IMR-90 (cell line): ENCODE data around the gene THRB. TPM values are rescaled to one million over a fixed set of nuclear protein-coding genes. Genes with fewer than 3 reads are reported as not detected.

Experiments used
- ATAC-seq: fragments of 200-7000 bp; cut with Tn5 transposase; 2 replicates; pipeline ENCODE4 v1.9.1; 2020; ENCODE audit warnings: low read depth, mild to moderate bottlenecking, moderate library complexity
- BruUV-seq: library from RNA; stranded (reverse); fragments of 400-500 nt; replicated peaks from 2 replicates; lab custom pipeline; 2021; lab: Mats Ljungman, UMichigan
- CTCF ChIA-PET: fragments of 300-600 bp; formaldehyde crosslinking; extraction: SDS; loops from one replicate; lab custom pipeline; 2021; ENCODE audit warnings: antibody characterized with exemption; lab: Yijun Ruan, JAX
- POLR2A ChIA-PET: fragments of 300-600 bp; sonication (Branson Sonifier 250); formaldehyde crosslinking; loops from one replicate; lab custom pipeline; 2022; ENCODE audit warnings: antibody characterized with exemption; ENCODE audit not compliant: unreplicated experiment; lab: Charles Lee
- DNase-seq: peaks from one replicate; pipeline ENCODE4 v3.0.0; 2013
- H2AFZ ChIP-seq: replicated peaks from 2 replicates; pipeline ENCODE3; 2013; ENCODE audit warnings: low read length, mild to moderate bottlenecking; ENCODE audit not compliant: poor library complexity
- H2AK5ac ChIP-seq: 2 replicates; pipeline ENCODE4 v1.6.1; 2013; ENCODE audit warnings: low read depth, low read length, inconsistent platforms
- H2AK9ac ChIP-seq: replicated peaks from 2 replicates; pipeline ENCODE3; 2013; ENCODE audit warnings: mild to moderate bottlenecking, low read depth, low read length, moderate library complexity; ENCODE audit not compliant: poor library complexity
- H2BK120ac ChIP-seq: 2 replicates; pipeline ENCODE4 v1.6.1; 2013; ENCODE audit warnings: low read depth, low read length, inconsistent platforms
- H2BK15ac ChIP-seq: 3 replicates; pipeline ENCODE4 v1.6.1; 2013; ENCODE audit warnings: low read depth, low read length, inconsistent platforms
- H2BK20ac ChIP-seq: 2 replicates; pipeline ENCODE4 v1.6.1; 2013; ENCODE audit warnings: low read depth, mild to moderate bottlenecking, inconsistent platforms, low read length, moderate library complexity
- H2BK5ac ChIP-seq: 2 replicates; pipeline ENCODE4 v1.6.1; 2013; ENCODE audit warnings: mild to moderate bottlenecking, low read depth, low read length, inconsistent platforms; ENCODE audit not compliant: poor library complexity, severe bottlenecking
- H3K14ac ChIP-seq: replicated peaks from 2 replicates; pipeline ENCODE4 v1.6.1; 2013; ENCODE audit warnings: low read depth, low read length, inconsistent platforms
- H3K18ac ChIP-seq: 2 replicates; pipeline ENCODE4 v1.6.1; 2013; ENCODE audit warnings: low read depth, low read length, control low read depth
- H3K23ac ChIP-seq: 2 replicates; pipeline ENCODE4 v1.6.1; 2013; ENCODE audit warnings: low read depth, low read length, inconsistent platforms
- H3K27ac ChIP-seq: 2 replicates; pipeline ENCODE4 v1.5.1; 2013; ENCODE audit warnings: mild to moderate bottlenecking, control low read depth, low read length; ENCODE audit not compliant: insufficient read depth
- H3K27me3 ChIP-seq: 2 replicates; pipeline ENCODE4 v1.6.1; 2013; ENCODE audit warnings: low read length; ENCODE audit not compliant: control insufficient read depth, insufficient read depth
- H3K36me3 ChIP-seq: 2 replicates; pipeline ENCODE4 v1.6.1; 2013; ENCODE audit warnings: low read length, mixed read lengths; ENCODE audit not compliant: control insufficient read depth, insufficient read depth
- H3K4ac ChIP-seq: 2 replicates; pipeline ENCODE4 v1.6.1; 2013; ENCODE audit warnings: low read depth, low read length, inconsistent platforms
- H3K4me1 ChIP-seq: 2 replicates; pipeline ENCODE4 v1.6.1; 2013; ENCODE audit warnings: low read length, mixed read lengths; ENCODE audit not compliant: control insufficient read depth, insufficient read depth
- H3K4me2 ChIP-seq: 2 replicates; pipeline ENCODE4 v1.6.1; 2013; ENCODE audit warnings: low read depth, mild to moderate bottlenecking, control low read depth, low read length, moderate library complexity
- H3K4me3 ChIP-seq: 2 replicates; pipeline ENCODE4 v1.5.1; 2013; ENCODE audit warnings: low read depth, mild to moderate bottlenecking, control low read depth, low read length, moderate library complexity; ENCODE audit not compliant: insufficient read depth
- H3K56ac ChIP-seq: 2 replicates; pipeline ENCODE4 v1.6.1; 2013; ENCODE audit warnings: low read length, inconsistent platforms; ENCODE audit not compliant: insufficient read depth; ENCODE audit errors: extremely low read depth
- H3K79me1 ChIP-seq, 2 experiments: 2 replicates each; pipeline ENCODE4 v1.6.1; 2013; ENCODE audit warnings: low read length in 2 of 2, inconsistent platforms in 1 of 2, low read depth in 1 of 2
- H3K9ac ChIP-seq: 2 replicates; pipeline ENCODE4 v1.6.1; 2013; ENCODE audit warnings: low read depth, low read length, control low read depth
- H3K9me1 ChIP-seq: 2 replicates; pipeline ENCODE4 v1.6.1; 2013; ENCODE audit warnings: low read length, inconsistent platforms; ENCODE audit not compliant: insufficient read depth
- H3K9me3 ChIP-seq: 2 replicates; pipeline ENCODE4 v1.6.1; 2013; ENCODE audit warnings: low read length; ENCODE audit not compliant: control insufficient read depth, insufficient read depth
- H4K20me1 ChIP-seq: 2 replicates; pipeline ENCODE4 v1.6.1; 2013; ENCODE audit warnings: low read length, inconsistent platforms; ENCODE audit not compliant: insufficient read depth
- H4K5ac ChIP-seq: 2 replicates; pipeline ENCODE4 v1.6.1; 2013; ENCODE audit warnings: mild to moderate bottlenecking, low read depth, low read length, control low read depth
- H4K8ac ChIP-seq, 2 experiments: 2 replicates each; pipeline ENCODE4 v1.6.1; 2013; ENCODE audit warnings: low read depth in 2 of 2, low read length in 2 of 2, control low read depth in 1 of 2, inconsistent platforms in 1 of 2
- H4K91ac ChIP-seq: 2 replicates; pipeline ENCODE4 v1.6.1; 2013; ENCODE audit warnings: low read depth, low read length, inconsistent platforms; ENCODE audit not compliant: insufficient read depth
- CHD1 ChIP-seq: IDR thresholded peaks from 2 replicates; pipeline ENCODE4 v1.6.1; 2012; ENCODE audit warnings: low read depth, low read length, improper control_type of control experiment
- MXI1 ChIP-seq: IDR thresholded peaks from 2 replicates; pipeline ENCODE4 v1.6.1; 2012; ENCODE audit warnings: low read depth, mild to moderate bottlenecking, low read length, moderate library complexity, borderline replicate concordance
- NFE2L2 ChIP-seq: fragments of 150-350 bp; IDR thresholded peaks from 2 replicates; pipeline ENCODE4 v1.6.1; 2016; ENCODE audit warnings: low read depth, mild to moderate bottlenecking, low read length
- SMC3 ChIP-seq: fragments of 150-350 bp; IDR thresholded peaks from 2 replicates; pipeline ENCODE4 v1.6.1; 2016; ENCODE audit warnings: low read depth, mild to moderate bottlenecking, antibody characterized with exemption, low read length, moderate library complexity
- USF2 ChIP-seq: fragments of 150-350 bp; IDR thresholded peaks from 2 replicates; pipeline ENCODE4 v1.6.1; 2017; ENCODE audit warnings: mild to moderate bottlenecking, antibody characterized with exemption, low read length, low read depth
- WGBS, 2 experiments: methylation state at CpG; one replicate each; pipeline versions ENCODE4 v1.1.5 to v1.1.7; 2013; ENCODE audit warnings: missing lambda C conversion rate in 2 of 2; ENCODE audit not compliant: insufficient read length in 1 of 2; ENCODE audit errors: extremely low coverage in 2 of 2; 5-methylcytosine and 5-hydroxymethylcytosine counted together
- dilution Hi-C: fragments of 300-500 bp; cut with HindIII; formaldehyde crosslinking; loops from one replicate; pipeline ENCODE4 v1.14.3; 2018; ENCODE audit warnings: low sequenced_read_pairs; ENCODE audit not compliant: unreplicated experiment
- in situ Hi-C: fragments of 300-500 bp; cut with MboI; formaldehyde crosslinking; loops from 3 replicates; pipeline ENCODE4 v1.14.3; 2019; ENCODE audit warnings: low sequenced_read_pairs, inconsistent platforms, mixed read lengths
- intact Hi-C: fragments of 100-400 bp; cut with micrococcal nuclease; formaldehyde crosslinking; loops from 2 replicates; pipeline ENCODE4 v1.10.0; 2022
- polyA plus RNA-seq, 3 experiments: library from polyadenylated mRNA; depleted of rRNA; stranded (reverse); fragments of >200 nt; gene quantifications; 2 replicates each; pipeline ENCODE4 v1.2.3, GENCODE V29; 2012; ENCODE audit warnings: low replicate concordance in 1 of 3
- total RNA-seq: library from RNA; depleted of rRNA; stranded (reverse); fragments of >200 nt; gene quantifications from 2 replicates; pipeline ENCODE4 v1.2.3, GENCODE V29; 2012

Gene THRB
- total and polyA plus RNA-seq, 2 of the 4 experiments (the other 2 are of a cell fraction), result under 0.01 TPM; not detected in 1

- H2AK9ac ChIP-seq, result no peak overlapping the region
- ChIA-PET POLR2A (no interaction called here), CTCF (interaction anchor here (0.8 to 1.0 kb wide), 2 partner anchors 137 to 459 kb away, joined by 3 to 4 read pairs; no protein-coding TSS in a partner anchor)
- no CpG with 5 or more reads among the region's 4 CpGs for WGBS, 2 experiments
- no peak overlapping the region for H3K14ac ChIP-seq
- TF ChIP-seq CHD1, result no peak
- TF ChIP-seq MXI1, result no peak
- TF ChIP-seq USF2, result no peak
- no peak for TF ChIP-seq SMC3
- TF ChIP-seq NFE2L2, result no peak
- in situ Hi-C loops (loop anchor here (25.0 kb wide), 1 partner anchor 338 kb away; no protein-coding TSS in a partner anchor), intact Hi-C loops (loop anchor here (5.0 kb wide), 1 partner anchor 178 kb away; no protein-coding TSS in a partner anchor), dilution Hi-C loops (no loop called here)
- no peaks in the 10 kb centered on the region; the same call in 1 of the 2 replicates for H4K20me1 ChIP-seq
- no peak overlapping the region for H2BK15ac ChIP-seq
- peaks cover 10% of the 10 kb centered on the region for H3K27me3 ChIP-seq
- H3K9me3 ChIP-seq, result no peaks in the 10 kb centered on the region
- no peak overlapping the region for H3K9ac ChIP-seq
- H3K9me1 ChIP-seq, result peaks cover 3% of the 10 kb centered on the region; the same call in 1 of the 2 replicates
- H3K18ac ChIP-seq, result no peak overlapping the region
- no peak overlapping the region for H2BK20ac ChIP-seq
- BruUV-seq, result no TSS peak
- H3K4me2 ChIP-seq, result no peak overlapping the region
- H2BK5ac ChIP-seq, result no peak overlapping the region
- no peak for ATAC-seq
- no peak overlapping the region for H4K8ac ChIP-seq
- no peak for DNase-seq
- no peak overlapping the region for H3K4me3 ChIP-seq
- H2AK5ac ChIP-seq, result no peak overlapping the region
- peaks cover 2% of the 10 kb centered on the region; the same call in 1 of the 2 replicates for H3K4me1 ChIP-seq
- H2AFZ ChIP-seq, result no peak overlapping the region
- no peak overlapping the region for H4K91ac ChIP-seq
- H3K27ac ChIP-seq, result no peak overlapping the region
- no peak overlapping the region for H3K56ac ChIP-seq
- no peak overlapping the region for H2BK120ac ChIP-seq
- no peak overlapping the region for H4K5ac ChIP-seq
- H3K79me1 ChIP-seq, result no peaks in the 10 kb centered on the region
- H3K23ac ChIP-seq, result no peak overlapping the region
- H3K4ac ChIP-seq, result no peak overlapping the region
- no peaks in the 10 kb centered on the region for H3K36me3 ChIP-seq
Observed at GRCh38 chr3:24224666-24225384, 269.8 kb downstream of the THRB start.
